Psoas muscle (tissue), 8 donors: Measurements from ENCODE around the gene ARFGAP3. TPM values are rescaled to one million over a fixed set of nuclear protein-coding genes. Genes with fewer than 3 reads are reported as not detected.

ENCODE experiments used
- ATAC-seq, 4 donors: fragments of 200-7000 bp; cut with Tn5 transposase; one replicate each; pipeline ENCODE4 v1.9.1; 2020; ENCODE audit warnings: moderate library complexity in 3 of 4, mild to moderate bottlenecking in 2 of 4
- DNase-seq, 2 donors: peaks; one replicate each; pipeline ENCODE4 v3.0.0-alpha.2; 2020
- H3K27ac ChIP-seq: fragments of 200-600 bp; one replicate; pipeline ENCODE4 v1.8.0; 2022
- H3K27me3 ChIP-seq, 3 donors: fragments of 200-600 bp in 1 of 3; one replicate each; pipeline versions ENCODE4 v1.6.1 to v1.8.0; 2013 to 2022; ENCODE audit warnings: low read length in 2 of 3, mild to moderate bottlenecking in 2 of 3, moderate library complexity in 1 of 3; ENCODE audit not compliant: insufficient read depth in 3 of 3
- H3K36me3 ChIP-seq, 2 donors: fragments of 200-600 bp in 1 of 2; one replicate each; pipeline versions ENCODE4 v1.6.1 to v1.8.0; 2013 to 2022; ENCODE audit warnings: low read depth in 1 of 2, mild to moderate bottlenecking in 1 of 2, moderate library complexity in 1 of 2; ENCODE audit not compliant: insufficient read depth in 1 of 2
- H3K4me1 ChIP-seq: fragments of 200-600 bp; one replicate; pipeline ENCODE4 v1.8.0; 2022
- H3K4me3 ChIP-seq: fragments of 200-600 bp; one replicate; pipeline ENCODE4 v1.8.0; 2022; ENCODE audit warnings: mild to moderate bottlenecking
- H3K9me3 ChIP-seq: fragments of 200-600 bp; one replicate; pipeline ENCODE4 v1.8.0; 2022
- CTCF ChIP-seq: fragments of 200-600 bp; IDR thresholded peaks from one replicate; pipeline ENCODE4 v1.8.0; 2022; ENCODE audit warnings: antibody characterized with exemption
- WGBS, 3 donors: extraction: QIAGEN DNeasy Blood & Tissue Kit; methylation state at CpG; one replicate each; pipeline versions ENCODE4 v1.1.6 to v1.1.7; 2013; 5-methylcytosine and 5-hydroxymethylcytosine counted together
- intact Hi-C, 2 donors: fragments of 100-400 bp; cut with DNase I; formaldehyde crosslinking; loops; one replicate each; pipeline versions ENCODE4 v1.11.0 to v1.14.2; 2022
- polyA plus RNA-seq, 3 donors: library from polyadenylated mRNA; stranded (reverse); fragments of 200-250 nt; gene quantifications; one replicate each; pipeline ENCODE4 v1.2.3, GENCODE V29; 2013
- total RNA-seq, 4 donors: library from RNA; stranded (reverse); fragmentation: NEBNext Ultra II Directional in 2 of 4; extraction: Animal tissue kit (Norgen Biotek cat#: 25700) in 2 of 4; gene quantifications; one replicate each; pipeline versions ENCODE4 v1.2.1 to v1.2.4, GENCODE V29; 2021 to 2023
- donor health status: healthy with polysubstance abuse.
- donor health status: DM: no; HTN: no; CAD: no; lungs with moderate emphysema.
- donor health status: Bipolar disorder and iron deficiency.
- donor health status: healthy.
- donor health status: DM: yes; HTN: yes; CAD: no.
- donor health status: DM: no; HTN: no; CAD: no.
- donor health status: DM: no; HTN: no; CAD: no.
- donor health status: DM: yes; HTN: yes; CAD: no.

ARFGAP3 gene
- total and polyA plus RNA-seq, 7 donors = 18.4 to 36.1 (median 23.8) TPM

GRCh38 chr22:42878561-42879305, 21.7 kb upstream of the ARFGAP3 start:
- H3K27ac ChIP-seq = no peak overlapping the region

DNA sequence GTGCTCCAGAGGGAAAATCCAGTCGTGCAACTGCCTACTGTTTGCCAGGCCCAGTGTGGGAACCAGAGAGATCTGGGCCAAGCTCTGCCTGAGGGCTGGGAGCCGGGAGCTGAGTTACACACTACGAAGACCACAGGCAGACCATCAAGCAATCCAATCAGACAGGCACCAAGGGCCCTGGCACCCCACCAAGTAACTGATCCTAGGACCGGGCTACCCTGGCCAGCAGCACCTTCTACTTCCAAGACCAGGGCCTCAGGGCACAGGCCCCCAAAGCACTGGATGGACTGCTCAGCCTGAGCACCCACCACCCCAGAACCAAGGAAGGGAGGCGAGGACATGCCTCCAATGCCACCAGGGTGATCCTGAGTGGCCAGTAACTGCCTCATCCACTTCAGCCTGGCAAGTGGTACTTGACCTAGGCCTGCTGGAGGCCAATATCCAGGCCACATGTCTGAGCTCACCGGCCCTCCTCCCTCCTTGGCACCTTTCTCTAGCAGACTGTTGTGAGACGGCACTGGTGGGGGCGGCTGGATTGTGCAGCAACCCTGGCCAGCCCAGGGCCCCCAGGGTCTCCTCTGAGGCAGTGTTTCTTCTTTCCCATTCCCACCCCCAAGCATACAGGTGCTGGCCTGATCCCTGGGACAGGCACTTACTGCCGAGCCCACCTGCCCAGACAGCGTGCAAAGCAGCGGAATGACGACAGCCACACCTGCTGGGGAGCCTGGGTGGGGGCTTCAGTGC, 20.7 kb upstream of the ARFGAP3 start:
- ATAC-seq (no peak), DNase-seq (no peak)
- Histone ChIP-seq H3K4me3 (no peak overlapping the region), H3K36me3 (peaks cover 2 to 95% of the 10 kb centered on the region in 2 donors), H3K27ac (no peak overlapping the region), H3K9me3 (no peaks in the 10 kb centered on the region), H3K4me1 (peaks cover 48% of the 10 kb centered on the region), H3K27me3 (no peaks in the 10 kb centered on the region)
- 62 to 78% (median 70%) methylated on average over 12 of the region's 12 CpGs for WGBS, 3 donors
- no peak for TF ChIP-seq CTCF
- intact Hi-C loops = no loop called here

More at GRCh38 chr22:42878561-42879305, 21.7 kb upstream of the ARFGAP3 start:
- Histone ChIP-seq H3K4me3 (no peak overlapping the region), H3K9me3 (no peaks in the 10 kb centered on the region), H3K36me3 (peaks cover 2 to 94% of the 10 kb centered on the region in 2 donors), H3K4me1 (peaks cover 42% of the 10 kb centered on the region), H3K27me3 (no peaks in the 10 kb centered on the region)
- no peak for DNase-seq
- intact Hi-C loops = no loop called here
- no peak for ATAC-seq
- TF ChIP-seq CTCF = no peak
- WGBS, 3 donors = 88 to 91% (median 89%) methylated on average over 22 of the region's 22 CpGs

DNA sequence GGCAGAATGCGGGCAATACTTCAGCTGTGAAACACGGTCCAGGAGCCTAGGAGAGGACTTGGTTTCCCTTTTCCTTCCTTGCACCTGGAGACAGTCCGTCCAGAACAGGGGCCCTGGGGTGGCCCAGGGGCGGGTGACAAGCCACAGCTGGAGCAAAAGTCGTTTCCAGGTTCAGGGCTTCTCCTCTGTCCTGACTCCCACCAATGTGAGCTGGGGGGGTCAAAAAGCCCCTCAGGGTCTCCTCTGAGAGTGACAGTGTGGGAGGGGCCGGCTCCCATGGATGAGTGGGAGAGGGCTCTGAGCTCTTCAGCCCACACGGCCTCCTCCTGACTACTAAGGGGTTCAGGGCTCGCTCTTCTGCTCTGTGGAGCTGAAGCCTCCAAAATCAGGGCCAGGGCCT, 20.1 kb upstream of the ARFGAP3 start:
- intact Hi-C loops = no loop called here
- no peak for ATAC-seq
- peaks cover 2 to 95% of the 10 kb centered on the region in 2 donors for H3K36me3 ChIP-seq

DNA sequence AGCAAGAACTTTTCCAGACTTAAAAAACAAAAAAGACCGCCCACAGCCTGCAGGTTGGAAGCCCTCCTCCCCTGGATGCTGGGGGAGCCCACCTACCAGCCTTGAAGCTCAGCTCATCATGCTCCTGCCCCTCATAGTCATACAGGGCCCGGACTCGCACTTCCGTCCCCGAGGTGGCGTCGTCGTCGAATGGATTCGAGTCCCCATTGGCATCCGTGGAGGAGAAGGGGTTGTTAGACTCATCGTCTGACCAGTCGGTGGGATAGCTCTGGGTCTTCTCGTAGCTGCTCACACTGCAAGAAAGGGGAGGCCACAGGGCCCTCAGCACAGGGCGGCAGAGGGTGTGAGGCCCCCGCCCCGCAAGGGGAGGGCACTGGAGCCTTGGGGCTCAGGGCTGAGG, 19.0 kb upstream of the ARFGAP3 start:
- DNase-seq (no peak), ATAC-seq (no peak)
- Histone ChIP-seq H3K36me3 (peaks cover 2 to 97% of the 10 kb centered on the region in 2 donors), H3K4me3 (no peak overlapping the region), H3K9me3 (no peaks in the 10 kb centered on the region), H3K27me3 (no peaks in the 10 kb centered on the region), H3K4me1 (peaks cover 42% of the 10 kb centered on the region), H3K27ac (no peak overlapping the region)
- intact Hi-C loops = no loop called here
- 88 to 96% (median 93%) methylated on average over 14 to 17 of the region's 17 CpGs for WGBS, 3 donors
- no peak for TF ChIP-seq CTCF

More for the DNA sequence above, 20.1 kb upstream of the ARFGAP3 start:
- Histone ChIP-seq H3K9me3 (no peaks in the 10 kb centered on the region), H3K27me3 (no peaks in the 10 kb centered on the region), H3K4me3 (no peak overlapping the region), H3K4me1 (peaks cover 50% of the 10 kb centered on the region), H3K27ac (no peak overlapping the region)
- WGBS, 3 donors = 79 to 91% (median 90%) methylated on average over 8 of the region's 8 CpGs
- no peak for TF ChIP-seq CTCF
- DNase-seq = no peak
